ENCODE measurements around the gene NELFE.

Gene NELFE

GRCh38 chr6:31930962-31931361, 27.8 kb downstream of the NELFE start:
- H3K36me3 Mint-ChIP-seq (ENCODE audit: low read depth) = no peaks in the 10 kb centered on the region
- H3K27me3 Mint-ChIP-seq (ENCODE audit: low read depth, poor library complexity) = peaks cover 6% of the 10 kb centered on the region
- H3K4me1 Mint-ChIP-seq = peaks cover 11% of the 10 kb centered on the region
- H3K9me3 Mint-ChIP-seq = peaks cover 14% of the 10 kb centered on the region
- TF ChIP-seq, protein P1, sequence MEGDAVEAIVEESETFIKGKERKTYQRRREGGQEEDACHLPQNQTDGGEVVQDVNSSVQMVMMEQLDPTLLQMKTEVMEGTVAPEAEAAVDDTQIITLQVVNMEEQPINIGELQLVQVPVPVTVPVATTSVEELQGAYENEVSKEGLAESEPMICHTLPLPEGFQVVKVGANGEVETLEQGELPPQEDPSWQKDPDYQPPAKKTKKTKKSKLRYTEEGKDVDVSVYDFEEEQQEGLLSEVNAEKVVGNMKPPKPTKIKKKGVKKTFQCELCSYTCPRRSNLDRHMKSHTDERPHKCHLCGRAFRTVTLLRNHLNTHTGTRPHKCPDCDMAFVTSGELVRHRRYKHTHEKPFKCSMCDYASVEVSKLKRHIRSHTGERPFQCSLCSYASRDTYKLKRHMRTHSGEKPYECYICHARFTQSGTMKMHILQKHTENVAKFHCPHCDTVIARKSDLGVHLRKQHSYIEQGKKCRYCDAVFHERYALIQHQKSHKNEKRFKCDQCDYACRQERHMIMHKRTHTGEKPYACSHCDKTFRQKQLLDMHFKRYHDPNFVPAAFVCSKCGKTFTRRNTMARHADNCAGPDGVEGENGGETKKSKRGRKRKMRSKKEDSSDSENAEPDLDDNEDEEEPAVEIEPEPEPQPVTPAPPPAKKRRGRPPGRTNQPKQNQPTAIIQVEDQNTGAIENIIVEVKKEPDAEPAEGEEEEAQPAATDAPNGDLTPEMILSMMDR (IDR thresholded peaks at IDR 0.05) = no peak
- DNase-seq = no peak
- no peak overlapping the region for H3K27ac Mint-ChIP-seq
- no peak overlapping the region for H3K4me3 Mint-ChIP-seq

DNA sequence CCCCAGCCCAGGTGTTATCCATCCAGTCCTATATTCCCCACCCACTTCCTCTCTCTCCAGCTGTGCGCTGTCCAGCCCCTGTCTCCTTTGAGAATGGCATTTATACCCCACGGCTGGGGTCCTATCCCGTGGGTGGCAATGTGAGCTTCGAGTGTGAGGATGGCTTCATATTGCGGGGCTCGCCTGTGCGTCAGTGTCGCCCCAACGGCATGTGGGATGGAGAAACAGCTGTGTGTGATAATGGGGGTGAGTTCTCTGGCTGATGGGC, 30.2 kb downstream of the NELFE start:
- no peak overlapping the region for H3K27ac Mint-ChIP-seq
- TF ChIP-seq, protein P1 (IDR thresholded peaks at IDR 0.05) = no peak
- H3K4me3 Mint-ChIP-seq = no peak overlapping the region
- DNase-seq = no peak
- H3K9me3 Mint-ChIP-seq = peaks cover 14% of the 10 kb centered on the region
- peaks cover 11% of the 10 kb centered on the region for H3K4me1 Mint-ChIP-seq
- peaks cover 9% of the 10 kb centered on the region for H3K27me3 Mint-ChIP-seq (ENCODE audit: low read depth, poor library complexity)
- H3K36me3 Mint-ChIP-seq (ENCODE audit: low read depth) = no peaks in the 10 kb centered on the region

GRCh38 chr6:31927863-31928671, 30.7 kb downstream of the NELFE start:
- no peak for DNase-seq
- Mint-ChIP-seq H3K27ac (no peak overlapping the region), H3K9me3 (peaks cover 9% of the 10 kb centered on the region), H3K4me3 (no peak overlapping the region), H3K27me3 (ENCODE audit: low read depth, poor library complexity) (peaks cover 9% of the 10 kb centered on the region), H3K36me3 (ENCODE audit: low read depth) (no peaks in the 10 kb centered on the region), H3K4me1 (peaks cover 11% of the 10 kb centered on the region)
- TF ChIP-seq, protein P1 (IDR thresholded peaks at IDR 0.05) = no peak

DNA sequence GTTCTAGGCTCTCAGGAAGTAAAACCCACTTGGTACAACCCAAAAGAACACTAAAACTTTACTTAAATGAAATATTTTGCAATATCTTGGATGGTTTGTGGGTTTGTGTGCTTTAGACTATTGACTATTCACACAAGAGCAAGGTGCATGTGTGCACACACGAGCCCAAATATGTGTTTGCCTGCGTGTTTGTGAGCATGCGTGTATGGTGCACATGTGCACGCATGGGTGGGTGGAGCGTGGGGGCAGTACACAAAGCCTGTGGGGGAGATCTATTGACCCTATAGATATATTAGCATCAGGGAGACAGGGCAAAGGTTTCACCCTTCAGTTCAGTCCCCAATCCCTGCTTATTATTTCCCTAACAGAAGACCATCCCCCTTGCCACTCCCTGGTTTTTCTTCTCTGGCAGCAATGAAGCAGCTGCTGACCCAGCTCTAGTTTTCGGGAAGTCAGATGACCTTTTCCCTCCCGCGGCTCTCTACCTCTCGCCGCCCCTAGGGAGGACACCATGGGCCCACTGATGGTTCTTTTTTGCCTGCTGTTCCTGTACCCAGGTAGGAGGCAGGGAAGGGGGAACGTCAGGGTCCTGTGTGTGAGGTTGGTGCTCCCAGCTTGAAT, 31.4 kb downstream of the NELFE start, which contains the start of gene C2:
Gene C2 (plus strand): TSS at position 476 of the 621 bp plus-strand sequence. CDS start 36 bp downstream, at position 512.
- H3K4me3 Mint-ChIP-seq = no peak within 1 kb of the TSS

GRCh38 chr6:31922942-31923341, 35.8 kb downstream of the NELFE start:
- H3K36me3 Mint-ChIP-seq (ENCODE audit: low read depth) = no peaks in the 10 kb centered on the region
- H3K4me3 Mint-ChIP-seq = no peak overlapping the region
- DNase-seq = no peak
- TF ChIP-seq, protein P1 (IDR thresholded peaks at IDR 0.05) = no peak
- H3K27me3 Mint-ChIP-seq (ENCODE audit: low read depth, poor library complexity) = peaks cover 7% of the 10 kb centered on the region
- no peak overlapping the region for H3K27ac Mint-ChIP-seq
- H3K4me1 Mint-ChIP-seq = peaks cover 8% of the 10 kb centered on the region
- no peaks in the 10 kb centered on the region for H3K9me3 Mint-ChIP-seq

More for the DNA sequence above, 31.4 kb downstream of the NELFE start, which contains the start of gene C2:
- no peak for DNase-seq
- TF ChIP-seq, protein P1 (IDR thresholded peaks at IDR 0.05) = no peak
- peaks cover 5% of the 10 kb centered on the region for H3K9me3 Mint-ChIP-seq
- no peaks in the 10 kb centered on the region for H3K36me3 Mint-ChIP-seq (ENCODE audit: low read depth)
- H3K4me1 Mint-ChIP-seq = peaks cover 11% of the 10 kb centered on the region
- no peak within 1 kb of the TSS for H3K27ac Mint-ChIP-seq
- peaks cover 13% of the 10 kb centered on the region for H3K27me3 Mint-ChIP-seq (ENCODE audit: low read depth, poor library complexity)
